Stimulated activated CD4-positive, alpha-beta T cell treated with anti-CD3 and anti-CD28 coated beads, Interleukin-2, amount 100 ng/mL, for 4 hours (primary cell): Measurements from ENCODE around the gene OSBPL7.

Source experiments
- DNase-seq: peaks from one replicate; pipeline ENCODE4 v3.0.0-alpha.2; 2020; ENCODE audit warnings: low read depth

The OSBPL7 gene

GRCh38 chr17:47847341-47848197 is 26.0 kb upstream of the OSBPL7 start:
- DNase-seq: no peak

- no peak for DNase-seq
Measured at GRCh38 chr17:47846716-47847340, 25.2 kb upstream of the OSBPL7 start.

- no peak for DNase-seq
Measured at GRCh38 chr17:47845716-47846075, 24.1 kb upstream of the OSBPL7 start.

GRCh38 chr17:47844814-47845715 is 23.5 kb upstream of the OSBPL7 start:
- no peak for DNase-seq

GRCh38 chr17:47844227-47844626 is 22.6 kb upstream of the OSBPL7 start:
- no peak for DNase-seq

GRCh38 chr17:47843391-47843730 is 21.8 kb upstream of the OSBPL7 start:
- DNase-seq: no peak

GRCh38 chr17:47841488-47842291 is 20.1 kb upstream of the OSBPL7 start:
- DNase-seq: no peak

- peak; percentile 75 for DNase-seq
Measured at GRCh38 chr17:47840742-47841487, 19.3 kb upstream of the OSBPL7 start, which contains the start of gene SCRN2. Gene SCRN2 (minus strand): TSS chr17:47841273. CDS start chr17:47840843, 430 bp downstream.

- DNase-seq: no peak
Measured at GRCh38 chr17:47840001-47840741, 18.6 kb upstream of the OSBPL7 start.

- no peak for DNase-seq
Measured at GRCh38 chr17:47839071-47839470, 17.5 kb upstream of the OSBPL7 start.

- no peak for DNase-seq
Measured at GRCh38 chr17:47838636-47839035, 17.0 kb upstream of the OSBPL7 start.

- DNase-seq: no peak
Measured at GRCh38 chr17:47837401-47838039, 15.9 kb upstream of the OSBPL7 start.

- no peak for DNase-seq
Measured at GRCh38 chr17:47836601-47837000, 15.0 kb upstream of the OSBPL7 start.

- no peak for DNase-seq
Measured at GRCh38 chr17:47834756-47835155, 13.2 kb upstream of the OSBPL7 start.

GRCh38 chr17:47831934-47832327 is 10.3 kb upstream of the OSBPL7 start:
- no peak for DNase-seq

- DNase-seq: peak; percentile 88
Measured at GRCh38 chr17:47831003-47831933, 9.7 kb upstream of the OSBPL7 start, which contains the start of the genes LRRC46 and MRPL10. Gene LRRC46 (plus strand): TSS chr17:47831670. CDS start chr17:47831990, 320 bp downstream. Gene MRPL10 (minus strand): TSS chr17:47831541. CDS start chr17:47831511, 30 bp downstream.

GRCh38 chr17:47830396-47831002 is 8.9 kb upstream of the OSBPL7 start:
- DNase-seq: no peak

- DNase-seq: no peak
Measured at GRCh38 chr17:47829870-47830269, 8.3 kb upstream of the OSBPL7 start.
